ENCODE results near the gene HLF. TPM values are rescaled to one million over a fixed set of nuclear protein-coding genes. Genes with fewer than 3 reads are reported as not detected.

Gene HLF
- total RNA-seq, 2 experiments from 2014 or later, result 2.5 to 2.6 TPM

GRCh38 chr17:55283256-55283965 is 18.7 kb downstream of the HLF start:
- CTCF ChIA-PET, result interaction anchor here (1.5 kb wide), 1 partner anchor 290 kb away, joined by 5 read pairs; no protein-coding TSS in a partner anchor
- Mint-ChIP-seq H3K4me3 (no peak overlapping the region), H3K27ac (no peak overlapping the region), H3K9me3 (ENCODE audit: low read depth) (no peaks in the 10 kb centered on the region), H3K27me3 (no peaks in the 10 kb centered on the region), H3K36me3 (no peaks in the 10 kb centered on the region), H3K4me1 (peaks cover 8% of the 10 kb centered on the region)
- DNase-seq, result no peak
- no peak for ATAC-seq

- DNase-seq (no peak), ATAC-seq (no peak)
- H3K27ac Mint-ChIP-seq, result no peak overlapping the region
- H3K36me3 Mint-ChIP-seq, result no peaks in the 10 kb centered on the region
- no peaks in the 10 kb centered on the region for H3K27me3 Mint-ChIP-seq
- CTCF ChIA-PET, result interaction anchor here (1.4 to 3.9 kb wide), 2 partner anchors 10 to 13 kb away, joined by 3 to 12 read pairs; no protein-coding TSS in a partner anchor
- H3K9me3 Mint-ChIP-seq (ENCODE audit: low read depth), result no peaks in the 10 kb centered on the region
- H3K4me3 Mint-ChIP-seq, result no peak overlapping the region
- H3K4me1 Mint-ChIP-seq, result peaks cover 8% of the 10 kb centered on the region
Measured at GRCh38 chr17:55284001-55284884, 19.5 kb downstream of the HLF start.

GRCh38 chr17:55284944-55285339 is 20.2 kb downstream of the HLF start:
- Mint-ChIP-seq H3K36me3 (no peaks in the 10 kb centered on the region), H3K4me3 (no peak overlapping the region), H3K9me3 (ENCODE audit: low read depth) (no peaks in the 10 kb centered on the region), H3K27me3 (no peaks in the 10 kb centered on the region), H3K27ac (no peak overlapping the region), H3K4me1 (peaks cover 8% of the 10 kb centered on the region)
- CTCF ChIA-PET, result interaction anchor here (1.4 to 3.9 kb wide), 2 partner anchors 10 to 12 kb away, joined by 3 to 12 read pairs; no protein-coding TSS in a partner anchor
- DNase-seq (no peak), ATAC-seq (no peak)

GRCh38 chr17:55285340-55286301 is 20.9 kb downstream of the HLF start:
- Mint-ChIP-seq H3K27ac (no peak overlapping the region), H3K4me1 (peaks cover 11% of the 10 kb centered on the region), H3K4me3 (no peak overlapping the region), H3K9me3 (ENCODE audit: low read depth) (no peaks in the 10 kb centered on the region), H3K36me3 (no peaks in the 10 kb centered on the region), H3K27me3 (no peaks in the 10 kb centered on the region)
- CTCF ChIA-PET, result interaction anchor here (1.4 to 3.9 kb wide), 2 partner anchors 9 to 12 kb away, joined by 3 to 12 read pairs; no protein-coding TSS in a partner anchor
- ATAC-seq (no peak), DNase-seq (no peak)

- Mint-ChIP-seq H3K36me3 (no peaks in the 10 kb centered on the region), H3K4me1 (peaks cover 12% of the 10 kb centered on the region), H3K9me3 (ENCODE audit: low read depth) (no peaks in the 10 kb centered on the region), H3K27ac (no peak overlapping the region), H3K4me3 (no peak overlapping the region), H3K27me3 (peaks cover 1% of the 10 kb centered on the region)
- CTCF ChIA-PET, result interaction anchor here (3.9 kb wide), 1 partner anchor 10 kb away, joined by 12 read pairs; no protein-coding TSS in a partner anchor
- no peak for ATAC-seq
- DNase-seq, result no peak
Measured at GRCh38 chr17:55286681-55287589, 22.2 kb downstream of the HLF start.

GRCh38 chr17:55288356-55289105 is 23.8 kb downstream of the HLF start:
- CTCF ChIA-PET, result interaction anchor here (3.9 kb wide), 1 partner anchor 9 kb away, joined by 12 read pairs; no protein-coding TSS in a partner anchor

GRCh38 chr17:55289106-55289446 is 24.3 kb downstream of the HLF start:
- no peak overlapping the region for H3K4me3 Mint-ChIP-seq
- H3K27ac Mint-ChIP-seq, result no peak overlapping the region
- peaks cover 9% of the 10 kb centered on the region for H3K4me1 Mint-ChIP-seq
- CTCF ChIA-PET, result no interaction called here
- no peaks in the 10 kb centered on the region for H3K36me3 Mint-ChIP-seq
- ATAC-seq (no peak), DNase-seq (no peak)
- H3K9me3 Mint-ChIP-seq (ENCODE audit: low read depth), result no peaks in the 10 kb centered on the region
- peaks cover 6% of the 10 kb centered on the region for H3K27me3 Mint-ChIP-seq

More at GRCh38 chr17:55288356-55289105, 23.8 kb downstream of the HLF start:
- DNase-seq, result no peak
- Mint-ChIP-seq H3K36me3 (no peaks in the 10 kb centered on the region), H3K9me3 (ENCODE audit: low read depth) (no peaks in the 10 kb centered on the region), H3K27me3 (peaks cover 6% of the 10 kb centered on the region), H3K4me3 (no peak overlapping the region), H3K4me1 (peaks cover 12% of the 10 kb centered on the region), H3K27ac (no peak overlapping the region)
- ATAC-seq, result no peak

GRCh38 chr17:55289978-55290377 is 25.2 kb downstream of the HLF start:
- peaks cover 6% of the 10 kb centered on the region for H3K27me3 Mint-ChIP-seq
- H3K9me3 Mint-ChIP-seq (ENCODE audit: low read depth), result no peaks in the 10 kb centered on the region
- no peak overlapping the region for H3K27ac Mint-ChIP-seq
- DNase-seq (no peak), ATAC-seq (no peak)
- no peaks in the 10 kb centered on the region for H3K36me3 Mint-ChIP-seq
- no peak overlapping the region for H3K4me3 Mint-ChIP-seq
- CTCF ChIA-PET, result no interaction called here
- H3K4me1 Mint-ChIP-seq, result peaks cover 3% of the 10 kb centered on the region

- peaks cover 6% of the 10 kb centered on the region for H3K27me3 Mint-ChIP-seq
- H3K27ac Mint-ChIP-seq, result no peak overlapping the region
- H3K4me3 Mint-ChIP-seq, result no peak overlapping the region
- H3K4me1 Mint-ChIP-seq, result peaks cover 3% of the 10 kb centered on the region
- CTCF ChIA-PET, result no interaction called here
- no peaks in the 10 kb centered on the region for H3K9me3 Mint-ChIP-seq (ENCODE audit: low read depth)
- ATAC-seq (no peak), DNase-seq (no peak)
- no peaks in the 10 kb centered on the region for H3K36me3 Mint-ChIP-seq
Measured at GRCh38 chr17:55290492-55291113, 25.8 kb downstream of the HLF start.

GRCh38 chr17:55291114-55291507 is 26.4 kb downstream of the HLF start:
- Mint-ChIP-seq H3K4me1 (peaks cover 3% of the 10 kb centered on the region), H3K4me3 (no peak overlapping the region), H3K27me3 (peaks cover 6% of the 10 kb centered on the region), H3K27ac (no peak overlapping the region), H3K9me3 (ENCODE audit: low read depth) (no peaks in the 10 kb centered on the region), H3K36me3 (no peaks in the 10 kb centered on the region)
- ATAC-seq (no peak), DNase-seq (no peak)
- CTCF ChIA-PET, result no interaction called here

- DNase-seq (no peak), ATAC-seq (no peak)
- H3K4me3 Mint-ChIP-seq, result no peak overlapping the region
- H3K4me1 Mint-ChIP-seq, result peaks cover 3% of the 10 kb centered on the region
- no peak overlapping the region for H3K27ac Mint-ChIP-seq
- CTCF ChIA-PET, result interaction anchor here (1.3 kb wide), 1 partner anchor 49 kb away, joined by 3 read pairs; no protein-coding TSS in a partner anchor
- peaks cover 6% of the 10 kb centered on the region for H3K27me3 Mint-ChIP-seq
- no peaks in the 10 kb centered on the region for H3K9me3 Mint-ChIP-seq (ENCODE audit: low read depth)
- H3K36me3 Mint-ChIP-seq, result no peaks in the 10 kb centered on the region
Measured at GRCh38 chr17:55292094-55292493, 27.3 kb downstream of the HLF start.
